DMS114 treated with DMSO at 0.1 percent for 48 hours (cell line): ENCODE data around the gene ERC1.

Experiments
- DNase-seq: peaks from one replicate; lab custom pipeline; 2025; ENCODE audit not compliant: unreplicated experiment; lab: John Stamatoyannopoulos, UW

The ERC1 gene

GRCh38 chr12:1469070-1469469 is 478.0 kb downstream of the ERC1 start:
- DNase-seq: no peak

- no peak for DNase-seq
Measured at GRCh38 chr12:1470051-1470450, 479.0 kb downstream of the ERC1 start.

GRCh38 chr12:1471224-1471623 is 480.2 kb downstream of the ERC1 start:
- DNase-seq: no peak

- DNase-seq: no peak
Measured at GRCh38 chr12:1473418-1473817, 482.4 kb downstream of the ERC1 start.

GRCh38 chr12:1474041-1474573 is 483.1 kb downstream of the ERC1 start:
- DNase-seq: no peak

- no peak for DNase-seq
Measured at GRCh38 chr12:1474574-1475153, 483.6 kb downstream of the ERC1 start.

- DNase-seq: no peak
Measured at GRCh38 chr12:1479645-1480044, 488.6 kb downstream of the ERC1 start.

- DNase-seq: no peak
Measured at GRCh38 chr12:1481326-1481725, 490.3 kb downstream of the ERC1 start.

GRCh38 chr12:1481906-1482305 is 490.9 kb downstream of the ERC1 start:
- no peak for DNase-seq

GRCh38 chr12:1488908-1489381 is 497.9 kb downstream of the ERC1 start:
- DNase-seq: no peak

- DNase-seq: no peak
Measured at GRCh38 chr12:1491983-1492697, 501.1 kb downstream of the ERC1 start.

- DNase-seq: no peak
Measured at GRCh38 chr12:1493781-1494565, 502.9 kb downstream of the ERC1 start.

- no peak for DNase-seq
Measured at GRCh38 chr12:1494856-1495255, 503.8 kb downstream of the ERC1 start.

GRCh38 chr12:1496162-1496900 is 505.3 kb downstream of the ERC1 start:
- no peak for DNase-seq

- DNase-seq: no peak
Measured at GRCh38 chr12:1497161-1497560, 506.1 kb downstream of the ERC1 start.

GRCh38 chr12:1498199-1498740 is 507.2 kb downstream of the ERC1 start:
- no peak for DNase-seq

- DNase-seq: no peak
Measured at GRCh38 chr12:1499351-1499750, 508.3 kb downstream of the ERC1 start.

GRCh38 chr12:1500095-1500801 is 509.2 kb downstream of the ERC1 start:
- DNase-seq: no peak

- no peak for DNase-seq
Measured at GRCh38 chr12:1501001-1501400, 510.0 kb downstream of the ERC1 start.

GRCh38 chr12:1501695-1502378 is 510.8 kb downstream of the ERC1 start:
- DNase-seq: no peak
